ENCODE data around the gene EYA2. TPM values are rescaled to one million over a fixed set of nuclear protein-coding genes. Genes with fewer than 3 reads are reported as not detected.

The EYA2 gene
- total RNA-seq, 2 donors from 2014 or later = 30.0 to 31.0 TPM

- Histone ChIP-seq H3K27ac (no peak overlapping the region), H3K4me1 (replicated peaks) (no peaks in the 10 kb centered on the region), H3K27me3 (replicated peaks; ENCODE audit: insufficient read depth) (no peaks in the 10 kb centered on the region), H3K4me3 (no peak overlapping the region), H3K9me3 (no peaks in the 10 kb centered on the region), H3K36me3 (no peaks in the 10 kb centered on the region)
- whole genome bisulfite sequencing = 60% methylated on average over 6 of the region's 6 CpGs
- DNase-seq (ENCODE audit: low spot score) = no peak
- no peak for TF ChIP-seq POLR2AphosphoS5 (IDR thresholded peaks at IDR 0.05)
- TF ChIP-seq POLR2A (IDR thresholded peaks at IDR 0.05) = no peak
- TF ChIP-seq CTCF (IDR thresholded peaks at IDR 0.05) = no peak
- intact Hi-C loops (cut with DNase I) = no loop called here
These were observed 205.3 kb downstream of the EYA2 start for GRCh38 chr20:47099825-47100441.

- H3K9me3 ChIP-seq = no peaks in the 10 kb centered on the region
- TF ChIP-seq POLR2AphosphoS5 (IDR thresholded peaks at IDR 0.05) (no peak), CTCF (IDR thresholded peaks at IDR 0.05) (no peak), POLR2A (IDR thresholded peaks at IDR 0.05) (no peak)
- intact Hi-C loops (cut with DNase I) = no loop called here
- no peak for DNase-seq (ENCODE audit: low spot score)
- H3K4me1 ChIP-seq (replicated peaks) = no peaks in the 10 kb centered on the region
- H3K36me3 ChIP-seq = no peaks in the 10 kb centered on the region
- H3K4me3 ChIP-seq = no peak overlapping the region
- no peaks in the 10 kb centered on the region for H3K27me3 ChIP-seq (replicated peaks; ENCODE audit: insufficient read depth)
- whole genome bisulfite sequencing = 79% methylated on average over 2 of the region's 2 CpGs
- H3K27ac ChIP-seq = no peak overlapping the region
These were observed 208.0 kb downstream of the EYA2 start for GRCh38 chr20:47102629-47103028.

- no peak for DNase-seq (ENCODE audit: low spot score)
- H3K4me1 ChIP-seq (replicated peaks) = no peaks in the 10 kb centered on the region
- WGBS = 82% methylated on average over 7 of the region's 7 CpGs
- TF ChIP-seq POLR2AphosphoS5 (IDR thresholded peaks at IDR 0.05) (no peak), POLR2A (IDR thresholded peaks at IDR 0.05) (no peak), CTCF (IDR thresholded peaks at IDR 0.05) (no peak)
- H3K9me3 ChIP-seq = no peaks in the 10 kb centered on the region
- no peaks in the 10 kb centered on the region for H3K27me3 ChIP-seq (replicated peaks; ENCODE audit: insufficient read depth)
- no peak overlapping the region for H3K4me3 ChIP-seq
- intact Hi-C loops (cut with DNase I) = no loop called here
- H3K36me3 ChIP-seq = no peaks in the 10 kb centered on the region
- H3K27ac ChIP-seq = no peak overlapping the region
These were observed 212.1 kb downstream of the EYA2 start for GRCh38 chr20:47106786-47107185.

- no peaks in the 10 kb centered on the region for H3K36me3 ChIP-seq
- no peaks in the 10 kb centered on the region for H3K4me1 ChIP-seq (replicated peaks)
- no peaks in the 10 kb centered on the region for H3K27me3 ChIP-seq (replicated peaks; ENCODE audit: insufficient read depth)
- H3K4me3 ChIP-seq = no peak overlapping the region
- WGBS = 92% methylated on average over 3 of the region's 3 CpGs
- TF ChIP-seq POLR2AphosphoS5 (IDR thresholded peaks at IDR 0.05) = no peak
- TF ChIP-seq CTCF (IDR thresholded peaks at IDR 0.05) = no peak
- TF ChIP-seq POLR2A (IDR thresholded peaks at IDR 0.05) = no peak
- no peak for DNase-seq (ENCODE audit: low spot score)
- intact Hi-C loops (cut with DNase I) = no loop called here
- H3K9me3 ChIP-seq = no peaks in the 10 kb centered on the region
- H3K27ac ChIP-seq = no peak overlapping the region
These were observed 214.4 kb downstream of the EYA2 start for GRCh38 chr20:47108994-47109393.

- Histone ChIP-seq H3K27ac (no peak overlapping the region), H3K27me3 (replicated peaks; ENCODE audit: insufficient read depth) (no peaks in the 10 kb centered on the region), H3K4me3 (no peak overlapping the region), H3K36me3 (no peaks in the 10 kb centered on the region), H3K4me1 (replicated peaks) (no peaks in the 10 kb centered on the region), H3K9me3 (no peaks in the 10 kb centered on the region)
- WGBS = 60% methylated on average over 1 of the region's 1 CpG
- no peak for TF ChIP-seq CTCF (IDR thresholded peaks at IDR 0.05)
- no peak for TF ChIP-seq POLR2AphosphoS5 (IDR thresholded peaks at IDR 0.05)
- no peak for TF ChIP-seq POLR2A (IDR thresholded peaks at IDR 0.05)
- intact Hi-C loops (cut with DNase I) = no loop called here
- DNase-seq (ENCODE audit: low spot score) = no peak
These were observed 216.2 kb downstream of the EYA2 start for GRCh38 chr20:47110819-47111218.

Measured in prostate gland (tissue), 2 donors.